Mucosa of gallbladder (tissue), 1 donor: ENCODE results near the gene STAT3. TPM values are rescaled to one million over a fixed set of nuclear protein-coding genes. Genes with fewer than 3 reads are reported as not detected.
"Not testable (repeated sequence)": the region's sequence is repeated elsewhere in the genome, so short reads cannot be mapped to it uniquely, and the experiment has no call there.

Experiments
- DNase-seq: peaks from one replicate; pipeline ENCODE4 v3.0.0-alpha.2; 2020; ENCODE audit warnings: low spot score
- total RNA-seq: library from RNA; stranded (reverse); gene quantifications from one replicate; pipeline ENCODE4 v1.2.1, GENCODE V29; 2021
- donor health status: DM: no; HTN: no; CAD: no.

Gene STAT3
- total RNA-seq, 1 donor from 2014 or later, result 140 TPM

GRCh38 chr17:42297775-42298174 lies 90.5 kb downstream of the STAT3 start:
- DNase-seq, result not testable (repeated sequence)

DNA sequence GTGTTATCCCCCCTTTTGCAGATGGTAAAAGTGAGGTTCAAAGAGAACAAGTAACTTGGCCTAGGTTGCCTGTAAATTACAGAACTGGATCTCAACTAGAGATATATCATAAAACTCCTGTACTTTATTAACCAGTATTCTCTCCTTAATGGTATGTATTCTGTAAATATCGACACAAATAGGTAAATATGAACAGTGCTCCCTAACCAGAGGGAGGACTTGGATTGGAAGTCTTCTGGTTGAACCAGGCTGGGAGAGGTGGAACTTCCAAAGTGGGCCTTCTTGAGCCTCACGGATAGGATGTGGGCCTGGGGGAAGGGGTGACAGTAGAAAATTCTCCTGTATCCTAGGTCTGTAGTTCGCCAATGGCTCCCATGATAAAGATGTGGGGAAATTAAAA lies 92.2 kb downstream of the STAT3 start:
- DNase-seq, result no peak

GRCh38 chr17:42294469-42295398 lies 93.5 kb downstream of the STAT3 start:
- no peak for DNase-seq

DNA sequence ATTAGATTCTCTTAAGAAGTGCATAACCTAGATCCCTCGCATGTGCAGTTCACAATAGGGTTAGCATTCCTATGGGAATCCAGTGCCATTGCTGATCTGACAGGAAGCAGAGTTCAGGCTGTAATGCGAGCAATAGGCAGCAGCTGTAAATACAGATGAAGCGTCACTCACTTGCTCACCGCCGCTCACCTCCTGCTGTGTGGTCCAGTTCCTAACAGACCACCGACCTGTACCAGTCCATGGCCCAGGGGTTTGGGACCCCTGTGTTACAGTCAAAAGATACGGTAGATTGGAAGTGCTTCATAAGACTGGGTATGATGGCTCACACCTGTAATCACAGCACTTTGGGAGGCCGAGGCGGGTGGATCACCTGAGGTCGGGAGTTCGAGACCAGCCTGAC lies 97.1 kb downstream of the STAT3 start:
- DNase-seq, result no peak

- no peak for DNase-seq
Observed at GRCh38 chr17:42290577-42290976, 97.7 kb downstream of the STAT3 start.

DNA sequence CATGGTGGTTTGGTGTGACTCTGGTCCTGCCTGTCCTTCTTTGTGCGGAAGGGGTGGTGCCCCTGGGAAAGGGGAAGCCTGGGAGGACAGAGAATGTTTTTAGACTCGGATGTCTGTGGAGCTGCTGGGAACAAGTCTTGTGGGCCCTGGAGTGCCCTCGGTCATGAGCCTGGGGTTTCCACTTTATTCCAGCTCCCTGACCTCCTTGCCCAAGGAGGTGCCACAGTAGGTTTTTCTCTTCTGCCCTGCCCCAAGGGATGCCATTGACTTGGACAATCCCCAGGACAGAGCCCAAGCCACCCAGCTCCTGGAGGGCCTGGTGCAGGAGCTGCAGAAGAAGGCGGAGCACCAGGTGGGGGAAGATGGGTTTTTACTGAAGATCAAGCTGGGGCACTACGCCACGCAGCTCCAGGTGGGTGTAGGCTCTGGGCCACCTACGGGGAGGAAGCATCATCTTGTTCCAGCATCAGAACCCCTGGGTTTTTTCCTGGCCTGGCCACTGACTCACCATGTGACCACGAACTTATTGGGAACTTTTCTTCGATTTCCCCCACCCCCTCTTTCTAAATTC lies 98.5 kb downstream of the STAT3 start:
- no peak for DNase-seq

- no peak for DNase-seq
Observed at GRCh38 chr17:42288803-42289610, 99.2 kb downstream of the STAT3 start.

GRCh38 chr17:42287977-42288802 lies 100.1 kb downstream of the STAT3 start, which contains the start of gene STAT5A:
TSS of gene STAT5A (plus strand) at chr17:42288498. CDS start at chr17:42289412, 914 bp downstream.
- peak; percentile 85 for DNase-seq

GRCh38 chr17:42287305-42287976 lies 100.8 kb downstream of the STAT3 start:
- no peak for DNase-seq

- DNase-seq, result no peak
Observed at GRCh38 chr17:42286411-42287221, 101.6 kb downstream of the STAT3 start.

GRCh38 chr17:42285346-42286050 lies 102.7 kb downstream of the STAT3 start:
- no peak for DNase-seq

GRCh38 chr17:42284566-42284965 lies 103.7 kb downstream of the STAT3 start:
- DNase-seq, result no peak

DNA sequence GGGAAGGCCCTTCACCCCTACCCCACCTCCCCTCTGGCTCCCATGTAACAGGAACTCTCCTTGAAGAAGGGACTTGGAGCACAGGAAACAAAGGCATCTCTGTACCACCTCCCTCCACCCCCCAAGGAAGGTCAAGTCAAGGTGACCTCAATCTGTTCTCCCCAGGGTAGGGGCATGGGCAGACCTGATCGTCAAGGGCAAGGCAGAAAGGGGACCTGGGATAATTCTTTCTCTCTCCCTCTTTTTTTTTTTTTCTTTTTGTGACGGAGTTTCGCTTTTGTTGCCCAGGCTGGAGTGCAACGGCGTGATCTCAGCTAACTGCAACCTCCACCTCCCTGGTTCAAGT lies 104.2 kb downstream of the STAT3 start:
- no peak for DNase-seq

GRCh38 chr17:42283241-42284023 lies 104.8 kb downstream of the STAT3 start:
- no peak for DNase-seq

DNA sequence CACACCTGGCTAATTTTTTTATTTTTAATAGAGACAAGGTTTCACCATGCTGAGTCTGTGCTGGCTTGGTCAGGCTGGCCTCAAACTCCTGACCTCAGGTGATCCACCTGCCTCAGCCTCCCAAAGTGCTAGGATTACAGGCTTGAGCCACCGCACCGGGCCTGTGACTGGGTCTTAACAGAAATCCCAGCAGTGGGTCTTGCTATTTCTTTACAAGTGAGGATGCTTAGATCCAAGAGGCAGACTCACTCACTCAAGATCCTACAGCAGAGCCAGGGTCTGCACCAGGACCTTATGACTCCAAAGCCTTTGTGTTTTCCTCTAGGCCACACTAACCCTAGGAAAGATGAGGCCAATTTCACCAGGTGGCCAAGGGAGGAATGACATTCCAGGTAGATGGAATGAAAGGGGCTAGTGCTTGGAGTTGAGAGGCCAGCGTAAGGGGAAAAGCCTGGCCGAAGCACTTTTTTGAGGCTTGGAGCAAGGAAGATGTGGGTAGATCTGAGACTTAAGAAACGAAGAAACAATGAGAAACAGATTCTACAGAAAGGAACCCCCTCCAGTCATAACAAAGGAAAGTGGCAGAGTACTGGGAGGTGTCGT lies 105.7 kb downstream of the STAT3 start:
- DNase-seq, result no peak

GRCh38 chr17:42281571-42282096 lies 106.6 kb downstream of the STAT3 start:
- DNase-seq, result no peak

DNA sequence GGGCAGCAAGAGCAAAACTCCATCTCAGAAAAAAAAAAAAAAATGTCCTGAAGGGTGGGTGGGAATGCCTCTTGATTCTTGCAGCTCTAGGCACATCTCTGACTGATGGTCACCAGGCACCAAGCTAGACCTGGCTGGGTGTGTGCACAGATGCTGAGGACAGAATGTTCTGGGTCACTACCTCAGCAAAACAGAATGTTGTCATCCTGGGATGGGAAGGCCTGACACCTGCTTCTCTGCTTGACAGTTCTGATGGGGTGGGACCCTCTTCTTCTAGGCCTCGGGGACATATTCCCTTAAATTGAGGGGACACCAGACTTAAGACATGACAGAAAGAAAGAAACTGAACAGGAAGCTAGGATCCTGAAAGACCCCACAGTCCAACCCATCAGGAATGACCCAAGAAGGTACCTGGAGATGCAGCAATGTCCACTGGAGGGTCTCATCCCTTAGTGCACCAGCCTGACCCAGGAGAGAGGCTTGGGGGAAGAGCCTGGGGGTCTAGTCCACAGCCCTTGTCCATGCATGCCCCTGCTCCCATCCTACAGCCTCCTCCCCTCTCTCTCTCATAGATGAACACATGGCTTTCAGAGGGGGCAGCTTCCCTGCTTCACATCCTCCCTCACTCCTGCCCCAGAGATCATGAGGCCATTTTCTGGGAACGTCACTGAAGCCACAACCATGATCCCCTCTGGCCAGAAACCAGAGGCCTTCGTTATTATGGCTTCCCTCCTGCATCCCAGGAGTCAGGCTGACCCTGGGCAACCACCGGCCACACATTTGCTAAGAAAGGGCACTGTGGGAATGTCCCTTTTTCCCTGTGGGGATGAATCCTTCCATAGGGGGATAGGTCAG lies 108.2 kb downstream of the STAT3 start:
- DNase-seq, result no peak
